GM18873 (cell line): ENCODE results near the gene TMED8.
"Not testable (repeated sequence)": the region's sequence is repeated elsewhere in the genome, so short reads cannot be mapped to it uniquely, and the experiment has no call there.

ENCODE experiments used
- ATAC-seq: cut with Tn5 transposase; IDR thresholded peaks from one replicate; pipeline ENCODE4 v1.9.1; 2021; ENCODE audit warnings: mild to moderate bottlenecking, moderate library complexity, moderate number of reproducible peaks; ENCODE audit not compliant: unreplicated experiment, low FRiP score

The TMED8 gene

GRCh38 chr14:77369285-77369684, 7.6 kb downstream of the TMED8 start:
- ATAC-seq = no peak

DNA sequence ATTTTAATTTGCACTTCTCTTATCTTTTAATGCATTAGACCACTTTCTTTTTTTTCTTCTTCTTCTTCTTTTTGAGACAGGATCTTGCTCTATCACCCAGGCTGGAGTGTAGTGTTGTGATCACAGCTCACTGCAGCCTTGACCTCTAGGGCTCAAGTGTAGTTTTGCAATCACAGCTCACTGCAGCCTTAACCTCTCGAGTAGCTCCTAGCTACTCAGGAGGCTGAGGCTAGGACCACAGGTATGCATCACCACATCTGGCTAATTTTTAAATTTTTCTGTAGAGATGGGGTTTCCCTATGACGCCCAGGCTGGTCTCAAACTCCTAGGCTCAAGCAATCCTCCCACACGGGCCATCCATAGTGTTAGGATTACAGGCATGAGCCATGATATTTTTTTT, 12.7 kb downstream of the TMED8 start:
- ATAC-seq = no peak

GRCh38 chr14:77359626-77360025, 17.3 kb downstream of the TMED8 start:
- ATAC-seq = no peak

DNA sequence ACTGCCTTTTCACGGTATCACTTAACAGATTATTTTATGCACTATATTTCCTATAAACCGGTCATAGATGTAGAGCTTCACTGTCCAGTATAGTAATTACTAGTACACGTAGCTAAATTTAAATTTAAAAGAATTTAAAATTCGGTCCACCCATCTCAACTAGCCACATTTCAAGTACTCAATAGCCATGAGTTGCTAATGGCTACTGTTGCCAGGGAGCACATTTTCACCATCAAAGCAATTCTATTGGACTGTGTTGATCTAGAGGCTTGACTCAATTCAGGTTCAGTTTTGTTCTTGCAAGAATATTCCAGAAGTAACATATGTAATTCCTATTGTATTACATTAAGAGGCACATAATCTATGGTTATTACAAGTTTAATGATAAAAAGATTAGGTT, 20.0 kb downstream of the TMED8 start:
- no peak for ATAC-seq

DNA sequence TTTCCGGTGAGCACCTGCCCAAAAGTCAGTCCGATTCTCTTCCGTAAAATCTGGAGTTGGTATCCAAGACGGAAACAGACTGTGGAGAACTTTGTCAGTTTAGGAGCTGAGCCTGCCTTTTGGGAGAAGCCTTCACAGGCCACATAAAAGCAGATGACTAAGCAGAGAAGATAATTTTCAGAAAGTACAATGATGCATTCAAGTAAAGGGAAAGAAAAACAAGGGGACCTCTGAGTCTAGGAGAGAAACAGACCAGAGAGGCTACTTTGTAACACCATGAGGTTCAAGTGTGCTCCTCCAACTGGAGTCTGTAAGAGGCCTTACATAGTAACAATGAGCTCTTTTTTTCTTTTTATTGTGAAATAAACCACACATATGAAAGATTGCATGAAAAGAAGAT, 21.1 kb downstream of the TMED8 start:
- no peak for ATAC-seq

DNA sequence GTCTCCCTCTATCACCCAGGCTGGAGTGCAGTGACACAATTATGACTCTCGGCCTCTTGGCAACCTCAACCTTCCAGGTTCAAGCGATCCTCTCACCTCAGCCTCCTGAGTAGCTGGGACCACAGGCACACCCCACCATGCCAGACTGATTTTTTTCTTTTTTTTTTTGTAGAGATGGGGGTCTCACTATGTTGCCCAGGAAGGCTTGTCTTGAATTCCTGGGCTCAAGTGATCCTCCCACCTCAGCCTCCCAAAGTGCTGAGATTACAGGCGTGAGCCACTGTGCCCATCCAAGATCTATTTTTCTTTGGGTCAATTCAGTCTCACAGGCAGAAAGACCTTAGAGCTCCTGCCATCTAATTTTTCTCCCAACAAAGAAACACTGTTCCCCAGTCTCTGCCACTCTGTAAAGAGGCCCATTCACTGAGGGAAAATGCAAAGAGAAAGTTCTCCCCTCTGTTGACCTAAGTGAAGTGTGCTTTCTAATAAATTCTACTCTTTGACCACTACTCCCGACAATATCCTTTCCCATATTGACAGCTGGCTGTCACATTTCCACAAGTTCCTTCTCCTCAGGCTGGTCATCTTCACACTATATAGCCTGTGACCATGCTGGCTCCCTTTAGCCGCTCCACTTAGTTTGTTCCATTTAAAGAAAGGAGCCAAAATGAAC, 23.3 kb downstream of the TMED8 start:
- no peak for ATAC-seq

- ATAC-seq = no peak
These were observed 29.1 kb downstream of the TMED8 start for GRCh38 chr14:77347751-77348150.

GRCh38 chr14:77346495-77346894, 30.4 kb downstream of the TMED8 start:
- no peak for ATAC-seq

- ATAC-seq = no peak
These were observed 32.4 kb downstream of the TMED8 start for GRCh38 chr14:77344377-77344996.

DNA sequence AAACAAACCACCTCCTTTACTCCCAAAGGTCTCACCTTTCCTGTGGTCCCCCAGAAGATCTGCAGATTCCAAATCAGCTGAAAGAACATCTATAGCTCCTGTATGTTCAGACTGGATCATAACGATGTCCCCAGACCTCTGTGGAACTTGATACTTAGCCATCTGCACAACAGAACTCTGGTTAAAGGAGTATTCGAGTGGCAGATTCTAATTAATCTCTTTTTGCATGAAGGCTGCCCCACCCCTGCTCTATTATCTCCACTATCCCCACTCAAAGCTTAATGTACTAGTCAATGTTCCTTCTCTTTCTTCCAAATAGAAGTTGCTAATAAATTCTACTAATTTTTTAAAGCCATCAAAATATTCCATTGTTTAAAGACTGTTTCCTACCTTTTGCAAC, 33.2 kb downstream of the TMED8 start:
- no peak for ATAC-seq

DNA sequence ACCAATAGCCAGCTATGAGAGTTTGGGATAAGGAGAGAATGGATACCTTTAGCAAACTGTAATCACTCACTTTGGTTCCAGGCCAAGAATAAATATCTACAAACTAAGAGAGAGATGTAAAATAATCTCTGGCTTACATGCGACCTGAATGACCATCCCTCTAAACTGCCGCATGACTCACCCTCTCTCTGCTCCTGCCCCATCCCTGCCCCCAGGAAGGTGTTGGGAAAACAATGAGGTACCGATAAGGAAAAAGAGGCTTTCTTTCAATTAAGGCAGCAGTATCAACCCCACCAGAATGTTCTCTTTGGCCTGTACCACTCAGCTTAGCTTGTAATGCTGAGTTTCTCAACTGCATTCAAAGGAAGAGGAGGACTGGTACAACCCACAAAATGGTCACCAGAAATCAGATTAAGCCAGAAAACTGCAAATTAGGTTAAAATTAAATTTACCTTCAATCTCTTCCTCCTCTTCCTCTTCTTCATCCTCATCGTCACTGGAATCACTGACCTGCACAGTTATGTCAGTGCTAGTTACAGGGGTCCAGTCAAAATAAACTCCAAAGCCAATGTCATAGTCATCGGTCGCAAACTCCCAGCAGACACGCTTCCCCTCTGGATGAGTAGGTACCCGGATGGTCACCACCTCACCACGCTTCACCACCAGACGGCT, 34.0 kb downstream of the TMED8 start:
- ATAC-seq = no peak

DNA sequence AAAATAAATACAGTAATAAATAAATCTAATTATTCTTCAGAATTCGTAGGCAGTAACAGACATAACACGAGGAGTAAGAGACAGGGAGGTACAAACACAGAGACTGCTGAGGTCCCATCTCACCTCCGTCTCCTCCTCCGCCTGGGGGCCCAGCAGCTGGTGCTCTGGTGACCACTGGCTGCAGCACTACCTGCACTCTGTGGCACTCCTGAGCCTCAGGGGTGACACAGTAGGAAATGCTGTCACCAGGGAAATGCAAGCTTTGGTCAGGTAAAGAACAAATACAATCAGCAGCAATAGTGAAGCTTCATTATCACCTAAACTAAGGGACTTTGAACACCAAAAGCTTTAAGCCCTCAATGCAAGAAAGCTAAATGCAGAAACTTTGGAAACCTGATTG, 36.5 kb downstream of the TMED8 start:
- no peak for ATAC-seq

- no peak for ATAC-seq
These were observed 37.5 kb downstream of the TMED8 start for GRCh38 chr14:77339407-77339806.

DNA sequence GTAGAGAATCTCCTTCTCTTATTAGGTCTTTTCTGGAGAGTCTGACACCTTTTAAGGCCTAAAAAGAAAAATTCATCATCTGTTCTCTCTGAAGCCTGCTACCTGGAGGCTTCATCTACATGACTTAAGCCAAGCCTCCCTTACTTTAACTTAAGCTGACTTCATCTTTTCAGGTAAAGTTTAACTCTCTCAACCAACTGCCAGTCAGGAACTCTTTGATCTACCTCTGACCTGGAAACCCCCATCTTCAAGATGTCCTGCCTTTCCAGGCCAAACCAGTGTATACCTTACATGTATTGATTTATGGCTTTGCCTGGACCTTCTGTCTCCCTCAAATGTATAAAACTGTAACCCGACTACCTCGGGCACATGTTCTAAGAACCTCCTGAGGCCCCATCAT, 38.6 kb downstream of the TMED8 start:
- no peak for ATAC-seq

DNA sequence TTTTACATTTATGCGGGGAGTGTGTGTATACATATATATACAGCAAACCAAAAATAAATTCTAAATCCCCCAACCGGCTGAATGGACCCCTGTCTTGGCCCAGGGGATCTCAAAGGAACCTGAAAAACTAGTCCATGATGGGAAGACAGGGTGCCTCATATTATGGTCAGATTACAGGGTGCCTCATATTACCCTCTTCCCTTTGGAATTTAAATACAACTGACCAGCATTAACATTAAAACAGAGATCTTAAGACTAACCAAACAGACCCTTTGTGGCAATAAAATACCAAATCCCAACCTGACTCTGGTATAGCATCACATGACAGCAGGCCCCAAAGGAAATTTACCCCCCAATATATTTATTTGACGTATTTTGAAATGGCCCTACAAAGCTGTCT, 39.0 kb downstream of the TMED8 start:
- ATAC-seq = no peak

GRCh38 chr14:77337255-77337654, 39.6 kb downstream of the TMED8 start:
- not testable (repeated sequence) for ATAC-seq

- ATAC-seq = no peak
These were observed 41.3 kb downstream of the TMED8 start for GRCh38 chr14:77335576-77335975.

DNA sequence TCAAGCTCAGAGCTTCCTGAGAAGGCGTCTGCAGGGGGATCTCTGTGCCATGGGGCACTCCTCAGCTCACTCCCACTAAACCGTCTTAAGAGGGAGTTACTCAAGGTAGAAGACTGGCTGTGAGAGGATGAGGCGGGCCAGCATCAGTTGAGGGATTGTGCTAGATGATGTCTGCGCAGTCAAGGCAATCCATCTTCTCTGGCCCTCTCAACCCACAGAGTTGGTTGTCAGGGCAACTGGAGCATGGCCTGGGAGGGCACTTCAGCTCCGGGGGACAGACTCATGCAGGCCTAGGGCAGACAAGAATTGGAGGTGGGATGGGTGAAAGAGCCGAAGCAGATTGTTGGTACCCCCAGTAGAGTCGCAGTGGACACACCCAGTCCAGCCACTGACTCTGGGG, 47.0 kb downstream of the TMED8 start:
- ATAC-seq = no peak

GRCh38 chr14:77327111-77327510, 49.8 kb downstream of the TMED8 start:
- no peak for ATAC-seq

DNA sequence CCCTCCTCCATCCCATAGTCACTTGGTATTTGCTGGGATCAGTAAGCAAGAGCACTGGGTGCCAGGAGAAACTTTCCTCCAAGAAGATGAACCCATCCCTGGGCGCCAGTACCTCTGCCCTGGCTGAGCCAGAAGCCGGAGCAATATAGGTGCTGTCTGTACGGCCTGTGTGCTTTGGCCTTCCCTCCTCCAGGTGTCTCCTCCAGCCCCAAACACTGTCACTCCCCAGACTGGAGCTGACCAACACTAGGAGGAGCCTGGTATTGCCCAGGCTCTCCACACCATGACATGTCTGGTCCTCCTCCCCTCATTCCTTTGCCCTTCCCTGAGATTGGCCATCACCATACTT, 51.2 kb downstream of the TMED8 start:
- ATAC-seq = no peak

DNA sequence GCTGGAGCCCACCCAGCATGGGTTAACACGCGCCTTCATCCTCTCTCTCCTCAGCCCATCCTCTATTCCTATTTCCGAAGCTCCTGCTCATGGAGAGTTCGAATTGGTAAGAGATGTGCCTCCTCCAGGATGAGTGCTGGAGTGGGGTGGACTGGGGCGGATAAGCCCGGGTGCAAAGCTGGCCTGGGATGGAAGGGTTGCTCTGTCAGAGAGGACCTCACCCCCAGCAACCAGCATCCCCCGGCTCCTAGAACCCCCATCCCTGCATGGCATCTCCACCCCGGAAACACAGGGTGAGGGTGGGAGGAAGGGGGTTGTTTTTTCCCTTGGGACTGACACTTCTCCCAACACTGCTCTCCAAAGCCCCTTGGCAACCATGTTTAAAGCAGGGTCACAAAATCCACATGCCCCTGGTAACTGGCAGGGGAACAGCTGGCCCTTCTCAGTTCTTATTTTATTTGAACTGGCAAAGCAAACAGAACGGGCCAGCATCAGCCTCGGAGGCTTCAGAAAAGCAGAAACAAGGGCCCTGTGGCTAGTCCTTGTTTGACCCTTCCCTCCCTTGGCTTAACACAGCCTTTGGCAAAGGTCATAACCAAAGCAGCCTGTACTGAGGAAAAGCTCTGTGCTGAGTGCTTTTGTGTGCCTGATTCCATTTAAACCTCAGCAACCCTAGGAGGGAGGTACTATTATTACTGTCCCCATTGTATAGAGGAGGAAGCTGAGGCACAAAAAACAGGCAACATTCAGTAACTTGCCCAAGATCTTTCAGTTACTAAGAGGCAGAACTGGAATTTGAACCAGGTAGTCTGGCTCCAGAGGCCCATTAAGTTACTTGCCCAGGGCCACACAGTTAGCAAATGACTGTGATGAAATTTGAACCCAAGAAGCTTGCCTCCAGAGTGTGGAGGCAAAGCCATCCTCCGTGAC, 51.8 kb downstream of the TMED8 start:
- ATAC-seq = no peak
